K562 (cell line): ENCODE measurements around the gene ZNF324B. TPM values are rescaled to one million over a fixed set of nuclear protein-coding genes. Genes with fewer than 3 reads are reported as not detected.

Experiments
- ATAC-seq: fragments of 200-7000 bp; cut with Tn5 transposase; 3 replicates; pipeline ENCODE4 v1.9.1; 2020; ENCODE audit warnings: moderate library complexity
- BruUV-seq: library from RNA; stranded (reverse); fragments of 400-500 nt; replicated peaks from 2 replicates; lab custom pipeline; 2021; lab: Mats Ljungman, UMichigan
- CTCF ChIA-PET: fragments of 300-600 bp; formaldehyde crosslinking; extraction: SDS; loops from one replicate; lab custom pipeline; 2021; ENCODE audit warnings: low intra/inter-chr PET ratio; lab: Yijun Ruan, JAX
- POLR2A ChIA-PET: fragments of 300-600, 350-650 bp; sonication (Branson Sonifier 250); formaldehyde crosslinking; extraction: SDS; loops from one replicate; lab custom pipeline; 2021; ENCODE audit warnings: antibody characterized with exemption, inconsistent platforms; lab: Yijun Ruan, JAX
- DNase-seq, 4 experiments: peaks; one replicate each; pipeline versions ENCODE4 v3.0.0 to v3.0.0-alpha.2; 2011 to 2018; ENCODE audit warnings: low spot score in 3 of 4, mixed read lengths in 3 of 4; ENCODE audit errors: extremely low read depth in 1 of 4
- FAIRE-seq: peaks from 2 replicates; lab custom pipeline; 2011; peaks lifted over from hg19 to GRCh38; lab: Jason Lieb, UNC
- H2AFZ ChIP-seq: 2 replicates; pipeline ENCODE4 v1.6.0; 2011; ENCODE audit warnings: low read depth, low read length, control low read depth, inconsistent platforms
- H3K27ac ChIP-seq: fragments of 200-600 bp; 3 replicates; pipeline ENCODE4 v1.8.0; 2011; ENCODE audit warnings: low read depth, mild to moderate bottlenecking, control low read depth, inconsistent platforms, low read length, moderate library complexity, mixed read lengths; ENCODE audit errors: extremely low read depth
- H3K27me3 ChIP-seq, 2 experiments: fragments of 300-600 bp in 1 of 2; 2 replicates in 1 of 2; 3 replicates in 1 of 2; pipeline versions ENCODE4 v1.6.0 to v1.8.0; 2011; ENCODE audit warnings: inconsistent platforms in 2 of 2, low read length in 2 of 2, mild to moderate bottlenecking in 1 of 2, mixed read lengths in 1 of 2, moderate library complexity in 1 of 2; ENCODE audit not compliant: control insufficient read depth in 2 of 2, insufficient read depth in 2 of 2
- H3K36me3 ChIP-seq: fragments of 300-600 bp; 3 replicates; pipeline ENCODE4 v1.8.0; 2011; ENCODE audit warnings: mild to moderate bottlenecking, low read length, inconsistent platforms; ENCODE audit not compliant: control insufficient read depth, insufficient read depth
- H3K4me1 ChIP-seq, 2 experiments: fragments of 200-600 bp in 1 of 2; replicated peaks in 1 of 2; 2 replicates in 1 of 2; 3 replicates in 1 of 2; pipeline versions ENCODE4 v1.5.1 to v1.8.0; 2011; ENCODE audit warnings: inconsistent platforms in 2 of 2, low read length in 2 of 2, mild to moderate bottlenecking in 1 of 2, mixed read lengths in 1 of 2, moderate library complexity in 1 of 2; ENCODE audit not compliant: control insufficient read depth in 2 of 2, insufficient read depth in 2 of 2
- H3K4me2 ChIP-seq: 2 replicates; pipeline ENCODE4 v1.6.1; 2011; ENCODE audit warnings: low read length, control low read depth, inconsistent platforms, mixed read lengths; ENCODE audit not compliant: insufficient read depth
- H3K4me3 ChIP-seq: fragments of 200-600 bp; sonication (generic), shearing (Covaris generic); 2 replicates; pipeline ENCODE4 v1.5.1; 2016; ENCODE audit warnings: control low read depth, inconsistent platforms
- H3K79me2 ChIP-seq: fragments of 200-600 bp; 3 replicates; pipeline ENCODE4 v1.8.0; 2011; ENCODE audit warnings: low read length, inconsistent platforms; ENCODE audit not compliant: control insufficient read depth, insufficient read depth
- H3K9ac ChIP-seq, 2 experiments: 2 replicates each; pipeline versions ENCODE4 v1.6.0 to v1.6.1; 2011; ENCODE audit warnings: low read depth in 2 of 2, low read length in 2 of 2, control low read depth in 1 of 2, inconsistent platforms in 1 of 2, mild to moderate bottlenecking in 1 of 2, mixed read lengths in 1 of 2; ENCODE audit not compliant: insufficient read depth in 1 of 2
- H3K9me1 ChIP-seq: one replicate; pipeline ENCODE4 v1.6.0; 2011; ENCODE audit warnings: inconsistent platforms, mild to moderate bottlenecking, low read length, moderate library complexity; ENCODE audit not compliant: control insufficient read depth, insufficient read depth
- H3K9me3 ChIP-seq: replicated peaks from 2 replicates; pipeline ENCODE4 v1.5.1; 2011; ENCODE audit warnings: low read depth, low read length, inconsistent platforms; ENCODE audit not compliant: control insufficient read depth, insufficient read depth
- H4K20me1 ChIP-seq: replicated peaks from 2 replicates; pipeline ENCODE4 v1.6.1; 2011; ENCODE audit warnings: low read length, inconsistent platforms, mixed read lengths; ENCODE audit not compliant: control insufficient read depth, insufficient read depth
- ARID1B ChIP-seq: fragments of 450-650 bp; IDR thresholded peaks from 2 replicates; pipeline ENCODE4 v1.6.1; 2016; ENCODE audit warnings: antibody characterized with exemption, mild to moderate bottlenecking, inconsistent platforms
- BHLHE40 ChIP-seq: IDR thresholded peaks from 2 replicates; pipeline ENCODE4 v1.6.1; 2011; ENCODE audit warnings: low read length, improper control_type of control experiment
- E2F3 ChIP-seq: fragments of 250-450 bp; sonication (Bioruptor Pico); IDR thresholded peaks from 2 replicates; pipeline ENCODE4 v1.4.0; 2020; ENCODE audit warnings: mild to moderate bottlenecking
- GABPA ChIP-seq: fragments of 200-800 bp; sonication (Bioruptor generic); conservative IDR thresholded peaks from 2 replicates; pipeline ENCODE4 v1.6.1; 2016; ENCODE audit warnings: low read depth, missing genetic modification characterization, missing compliant biosample characterization
- HSF4 ChIP-seq: fragments of 250-450 bp; sonication (Bioruptor Pico); IDR thresholded peaks from 2 replicates; pipeline ENCODE4 v2.1.2; 2022; ENCODE audit warnings: mild to moderate bottlenecking, moderate library complexity, borderline replicate concordance
- NR4A1 ChIP-seq, 2 experiments: fragments of 250-450 bp in 1 of 2; fragments of 450-650 bp in 1 of 2; sonication (Bioruptor Pico) in 1 of 2; IDR thresholded peaks; 2 replicates each; pipeline versions ENCODE4 v1.4.0 to v1.6.1; 2016 to 2020; ENCODE audit warnings: mild to moderate bottlenecking in 2 of 2, missing compliant biosample characterization in 1 of 2, missing genetic modification characterization in 1 of 2, moderate library complexity in 1 of 2
- PHB ChIP-seq: fragments of 250-450 bp; sonication (Bioruptor Pico); IDR thresholded peaks from 2 replicates; pipeline ENCODE4 v1.5.0; 2021
- POLR2H ChIP-seq: IDR thresholded peaks from 2 replicates; pipeline ENCODE4 v1.6.1; 2016; ENCODE audit warnings: missing genetic modification characterization, low read depth, mild to moderate bottlenecking, control low read depth, missing compliant biosample characterization, moderate library complexity
- SMAD4 ChIP-seq: fragments of 250-450 bp; sonication (Bioruptor Pico); conservative IDR thresholded peaks from 2 replicates; pipeline ENCODE4 v1.8.0; 2021; ENCODE audit warnings: inconsistent platforms, mild to moderate bottlenecking, moderate library complexity
- ZNF384 ChIP-seq: IDR thresholded peaks from 2 replicates; pipeline ENCODE4 v1.6.1; 2012; ENCODE audit warnings: low read depth, low read length, improper control_type of control experiment
- ZNF717 ChIP-seq: fragments of 250-450 bp; sonication (Bioruptor Pico); IDR thresholded peaks from 2 replicates; pipeline ENCODE4 v1.5.0; 2021
- WGBS: fragments of 100-300 bp; shearing (Covaris generic); methylation state at CpG from one replicate; pipeline ENCODE4 v1.1.6; 2016; ENCODE audit warnings: low coverage, mixed read lengths; ENCODE audit not compliant: insufficient coverage; ENCODE audit errors: missing lambda C conversion rate; 5-methylcytosine and 5-hydroxymethylcytosine counted together
- in situ Hi-C: fragments of 300-500 bp; cut with MboI; formaldehyde crosslinking; loops from 4 replicates; pipeline ENCODE4 v1.15.0; 2018; ENCODE audit warnings: inconsistent platforms, mixed read lengths
- intact Hi-C: fragments of 100-400 bp; cut with micrococcal nuclease; formaldehyde crosslinking; loops from 2 replicates; pipeline ENCODE4 v1.14.2; 2022
- polyA plus RNA-seq, 8 experiments: library from polyadenylated mRNA; depleted of rRNA in 4 of 8; stranded (reverse) in 5 of 8; unstranded in 3 of 8; fragments of >200 nt; fragmentation: Nextera tagmentation in 2 of 8; fragmentation: Illumina TruSeq in 1 of 8; extraction: Ambion mirVana in 2 of 8; extraction: Trizol in 1 of 8; gene quantifications; 2 replicates each; pipeline versions ENCODE4 v1.2.1 to v1.2.3, GENCODE V29; 2011 to 2014; ENCODE audit warnings: inconsistent platforms in 1 of 8, missing spikeins in 1 of 8
- total RNA-seq, 7 experiments: library from RNA; depleted of rRNA in 6 of 7; stranded (reverse); fragments of >200 nt in 6 of 7; fragmentation: Illumina TruSeq in 2 of 7; extraction: Trizol in 2 of 7; gene quantifications; 2 replicates each; pipeline versions ENCODE4 v1.2.1 to v1.2.3, GENCODE V29; 2011 to 2021; ENCODE audit warnings: low replicate concordance in 1 of 7

Gene ZNF324B
- total and polyA plus RNA-seq, 9 of the 15 experiments (the other 6 are each of a cell fraction or from before 2014, with no cell fraction given), result 0.20 to 13.5 (median 5.7) TPM

DNA sequence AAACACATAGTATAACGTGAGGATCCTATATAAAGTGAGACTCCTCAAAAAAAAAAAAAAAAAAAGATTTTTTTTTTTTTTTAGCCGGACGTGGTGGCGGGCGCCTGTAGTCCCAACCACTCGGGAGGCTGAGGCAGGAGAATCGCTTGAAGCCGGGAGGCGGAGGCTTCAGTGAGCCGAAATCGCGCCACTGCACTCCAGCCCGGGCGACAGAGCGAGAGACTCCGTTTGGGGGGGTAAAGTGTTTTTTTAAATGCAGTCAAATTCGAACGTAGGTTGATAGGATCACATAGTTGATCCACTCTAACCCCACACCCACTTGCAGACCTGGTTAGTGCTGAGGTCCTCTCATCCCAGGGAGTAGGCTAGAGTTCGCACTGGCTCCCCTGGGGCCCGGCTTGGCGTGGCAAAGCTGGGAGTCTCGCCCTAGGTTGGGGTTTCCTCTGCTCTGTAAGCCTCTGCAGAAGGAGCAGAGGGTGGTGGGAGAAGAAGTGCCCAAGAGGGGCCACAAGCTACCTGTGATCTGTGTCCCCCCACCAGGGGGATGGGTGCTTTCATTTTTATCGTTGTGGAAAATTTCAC, 49.5 kb upstream of the ZNF324B start:
- DNase-seq (peak in 2 of 4 experiments; percentile 12 to 16), FAIRE-seq (no peak), ATAC-seq (peak; percentile 1; the same call in 1 of the 3 replicates)
- peak overlapping the region; percentile 72 for H3K4me3 ChIP-seq
- peak overlapping the region; percentile 70 for H3K27ac ChIP-seq
- POLR2A ChIA-PET, result no interaction called here
- intact Hi-C loops, result loop anchor here (2.0 to 10.0 kb wide), 2 partner anchors 177 to 219 kb away; partner anchors contain the start of genes ZNF274 and ZNF544
- no peaks in the 10 kb centered on the region for H4K20me1 ChIP-seq
- H3K9ac ChIP-seq, result peak overlapping the region; percentile 70 to 91
- H3K4me2 ChIP-seq, result peak overlapping the region; percentile 82
- peak overlapping the region; percentile 84; the same call in 1 of the 2 replicates for H2AFZ ChIP-seq
- 3% methylated on average over 23 of the region's 23 CpGs for WGBS
- H3K36me3 ChIP-seq, result peaks cover 7% of the 10 kb centered on the region; the same call in 2 of the 3 replicates
- peaks cover 32% of the 10 kb centered on the region for H3K79me2 ChIP-seq
- no peaks in the 10 kb centered on the region for H3K9me3 ChIP-seq
- no peaks in the 10 kb centered on the region for H3K27me3 ChIP-seq
- TSS peak; percentile 64 for BruUV-seq
- no peaks in the 10 kb centered on the region for H3K9me1 ChIP-seq
- CTCF ChIA-PET, result no interaction called here
- TF ChIP-seq ZNF717 (CRISPR knock-in tag), result no peak
- 0 out of 2 replicates have a peak, but pooled peaks have one; percentile 33 for TF ChIP-seq E2F3 (CRISPR knock-in tag)
- TF ChIP-seq PHB (CRISPR knock-in tag), result no peak
- TF ChIP-seq SMAD4, result 0 out of 2 replicates have a peak, but pooled peaks have one; percentile 27
- no peak for TF ChIP-seq NR4A1 (CRISPR knock-in tag; IDR thresholded peaks at IDR 0.05)
- TF ChIP-seq NR4A1 (tag; IDR thresholded peaks at IDR 0.05), result no peak
- TF ChIP-seq GABPA (tag), result 0 out of 2 replicates have a peak, but pooled peaks have one; percentile 23
- TF ChIP-seq POLR2H, result no peak
- no peak for TF ChIP-seq ARID1B
- TF ChIP-seq BHLHE40, result no peak
- TF ChIP-seq HSF4 (CRISPR knock-in tag), result no peak
- peak; percentile 47 for TF ChIP-seq ZNF384
- in situ Hi-C loops, result no loop called here
- H3K4me1 ChIP-seq, result peaks cover 31 to 53% of the 10 kb centered on the region in 2 experiments
